Peyer's patch (tissue), 4 donors: ENCODE results near the gene CABP5. TPM values are rescaled to one million over a fixed set of nuclear protein-coding genes. Genes with fewer than 3 reads are reported as not detected.

ENCODE experiments used
- DNase-seq, 3 donors: peaks; one replicate each; pipeline ENCODE4 v3.0.0-alpha.2; 2017 to 2019
- H3K27ac ChIP-seq, 4 donors: fragments of 200-600 bp; sonication (generic); one replicate each; pipeline ENCODE4 v1.5.1; 2016 to 2019
- H3K27me3 ChIP-seq, 2 donors: fragments of 200-600 bp; sonication (generic); one replicate each; pipeline ENCODE4 v1.5.1; 2019
- H3K36me3 ChIP-seq, 3 donors: fragments of 200-600 bp; sonication (generic); one replicate each; pipeline ENCODE4 v1.5.1; 2016 to 2019
- H3K4me1 ChIP-seq, 4 donors: fragments of 200-600 bp; sonication (generic); one replicate each; pipeline ENCODE4 v1.5.1; 2016 to 2019
- H3K4me3 ChIP-seq, 4 donors: fragments of 200-600 bp; sonication (generic); 1 replicate in 3 of 4; 2 replicates in 1 of 4; pipeline ENCODE4 v1.5.1; 2016 to 2019; ENCODE audit warnings: mild to moderate bottlenecking in 1 of 4
- H3K9me3 ChIP-seq, 4 donors: fragments of 200-600 bp; sonication (generic); one replicate each; pipeline ENCODE4 v1.5.1; 2016 to 2019; ENCODE audit warnings: mild to moderate bottlenecking in 1 of 4
- POLR2A ChIP-seq, 2 donors: fragments of 450-650 bp; IDR thresholded peaks; one replicate each; pipeline ENCODE4 v1.5.1; 2017; ENCODE audit warnings: antibody characterized with exemption in 2 of 2, mild to moderate bottlenecking in 2 of 2, moderate library complexity in 2 of 2
- total RNA-seq, 4 donors: library from RNA; depleted of rRNA; stranded (reverse); fragments of >200 nt; gene quantifications; one replicate each; pipeline ENCODE4 v1.1.0, GENCODE V29; 2016
- TF ChIP-seq, protein P1 (sequence below), 6 experiments: fragments of 450-650 bp in 4 of 6; fragments of 200-600 bp in 2 of 6; sonication (generic) in 1 of 6; IDR thresholded peaks; one replicate each; pipeline ENCODE4 v1.5.1; 2017 to 2019; ENCODE audit warnings: antibody characterized with exemption in 6 of 6, mild to moderate bottlenecking in 3 of 6, moderate library complexity in 1 of 6

The CABP5 gene
- total RNA-seq, 4 donors from 2014 or later = not detected

DNA sequence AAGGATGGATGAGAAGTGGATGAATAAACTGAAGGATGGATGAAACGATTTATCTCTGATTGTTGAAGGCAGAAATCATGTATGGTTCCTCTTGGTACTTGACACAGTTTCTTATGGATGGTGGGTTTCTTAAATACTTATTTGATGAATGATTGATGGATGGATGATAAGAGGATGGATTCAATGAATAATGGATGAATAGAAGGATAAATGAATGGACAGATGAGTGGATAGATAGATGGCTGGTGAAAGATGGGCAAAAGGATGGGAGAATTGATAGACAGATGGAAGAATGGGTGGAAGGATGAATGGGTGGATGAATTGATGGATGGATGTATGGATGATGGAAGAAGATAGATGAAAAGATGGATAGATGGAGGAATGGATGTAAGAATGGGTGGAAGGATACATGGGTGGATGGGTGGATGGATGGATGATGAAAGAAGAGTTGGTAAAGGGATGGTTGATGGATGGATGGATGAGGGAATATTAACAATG lies 47.6 kb downstream of the CABP5 start:
- DNase-seq = no peak
- no peaks in the 10 kb centered on the region for H3K4me1 ChIP-seq
- H3K27ac ChIP-seq = no peak overlapping the region
- no peaks in the 10 kb centered on the region for H3K9me3 ChIP-seq
- TF ChIP-seq POLR2A (IDR thresholded peaks at IDR 0.05) = no peak
- TF ChIP-seq, protein P1, sequence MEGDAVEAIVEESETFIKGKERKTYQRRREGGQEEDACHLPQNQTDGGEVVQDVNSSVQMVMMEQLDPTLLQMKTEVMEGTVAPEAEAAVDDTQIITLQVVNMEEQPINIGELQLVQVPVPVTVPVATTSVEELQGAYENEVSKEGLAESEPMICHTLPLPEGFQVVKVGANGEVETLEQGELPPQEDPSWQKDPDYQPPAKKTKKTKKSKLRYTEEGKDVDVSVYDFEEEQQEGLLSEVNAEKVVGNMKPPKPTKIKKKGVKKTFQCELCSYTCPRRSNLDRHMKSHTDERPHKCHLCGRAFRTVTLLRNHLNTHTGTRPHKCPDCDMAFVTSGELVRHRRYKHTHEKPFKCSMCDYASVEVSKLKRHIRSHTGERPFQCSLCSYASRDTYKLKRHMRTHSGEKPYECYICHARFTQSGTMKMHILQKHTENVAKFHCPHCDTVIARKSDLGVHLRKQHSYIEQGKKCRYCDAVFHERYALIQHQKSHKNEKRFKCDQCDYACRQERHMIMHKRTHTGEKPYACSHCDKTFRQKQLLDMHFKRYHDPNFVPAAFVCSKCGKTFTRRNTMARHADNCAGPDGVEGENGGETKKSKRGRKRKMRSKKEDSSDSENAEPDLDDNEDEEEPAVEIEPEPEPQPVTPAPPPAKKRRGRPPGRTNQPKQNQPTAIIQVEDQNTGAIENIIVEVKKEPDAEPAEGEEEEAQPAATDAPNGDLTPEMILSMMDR (IDR thresholded peaks at IDR 0.05) = no peak
- no peaks in the 10 kb centered on the region for H3K27me3 ChIP-seq
- no peaks in the 10 kb centered on the region for H3K36me3 ChIP-seq
- H3K4me3 ChIP-seq = no peak overlapping the region

DNA sequence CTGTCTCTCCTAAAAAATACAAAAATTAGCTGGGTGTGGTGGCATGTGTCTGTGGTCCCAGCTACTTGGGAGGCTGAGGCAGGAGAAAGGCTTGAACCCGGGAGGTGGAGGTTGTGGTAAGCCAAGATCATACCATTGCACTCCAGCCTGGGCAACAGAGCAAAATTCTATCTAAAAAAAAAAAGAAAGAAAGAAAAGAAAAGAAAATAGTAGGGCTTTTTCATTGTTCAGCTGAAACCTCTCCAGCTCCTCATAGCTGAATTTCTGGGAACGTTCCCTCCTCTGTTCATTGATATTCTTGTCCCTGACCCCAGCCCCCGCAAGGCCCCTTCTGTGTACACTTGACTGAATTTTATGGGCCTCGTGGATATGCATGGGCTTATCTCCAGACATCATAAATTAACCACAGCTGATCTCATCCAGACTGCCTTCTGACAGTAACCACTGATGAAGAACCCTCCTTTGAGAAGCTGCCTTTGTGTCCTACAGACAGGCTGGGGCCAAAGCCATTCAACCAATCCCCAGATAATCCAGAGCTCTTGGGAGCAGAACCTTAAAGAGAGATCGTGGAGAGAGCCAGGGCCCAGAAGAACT lies 49.6 kb downstream of the CABP5 start, which contains the start of gene ELSPBP1:
Gene ELSPBP1, plus strand, starts transcription at position 424 of the 594 bp plus-strand sequence. CDS start 14,036 bp downstream, outside the sequence.
- no peak for DNase-seq
- no peaks in the 10 kb centered on the region for H3K4me1 ChIP-seq
- no peaks in the 10 kb centered on the region for H3K27me3 ChIP-seq
- H3K36me3 ChIP-seq = no peaks in the 10 kb centered on the region
- TF ChIP-seq, protein P1 (IDR thresholded peaks at IDR 0.05) = no peak
- no peak for TF ChIP-seq POLR2A (IDR thresholded peaks at IDR 0.05)
- H3K9me3 ChIP-seq = no peaks in the 10 kb centered on the region
- H3K27ac ChIP-seq = no peak within 1 kb of the TSS
- H3K4me3 ChIP-seq = no peak within 1 kb of the TSS

GRCh38 chr19:47992070-47992469 lies 51.8 kb downstream of the CABP5 start, which contains the start of gene BSPH1:
BSPH1 (minus strand) TSS chr19:47992170; CDS start chr19:47992081, 89 bp downstream.
- Histone ChIP-seq H3K4me3 (no peak within 1 kb of the TSS), H3K9me3 (no peaks in the 10 kb centered on the region), H3K36me3 (no peaks in the 10 kb centered on the region), H3K4me1 (no peaks in the 10 kb centered on the region), H3K27me3 (no peaks in the 10 kb centered on the region), H3K27ac (no peak within 1 kb of the TSS)
- no peak for DNase-seq
- no peak for TF ChIP-seq POLR2A (IDR thresholded peaks at IDR 0.05)
- TF ChIP-seq, protein P1 (IDR thresholded peaks at IDR 0.05) = no peak

DNA sequence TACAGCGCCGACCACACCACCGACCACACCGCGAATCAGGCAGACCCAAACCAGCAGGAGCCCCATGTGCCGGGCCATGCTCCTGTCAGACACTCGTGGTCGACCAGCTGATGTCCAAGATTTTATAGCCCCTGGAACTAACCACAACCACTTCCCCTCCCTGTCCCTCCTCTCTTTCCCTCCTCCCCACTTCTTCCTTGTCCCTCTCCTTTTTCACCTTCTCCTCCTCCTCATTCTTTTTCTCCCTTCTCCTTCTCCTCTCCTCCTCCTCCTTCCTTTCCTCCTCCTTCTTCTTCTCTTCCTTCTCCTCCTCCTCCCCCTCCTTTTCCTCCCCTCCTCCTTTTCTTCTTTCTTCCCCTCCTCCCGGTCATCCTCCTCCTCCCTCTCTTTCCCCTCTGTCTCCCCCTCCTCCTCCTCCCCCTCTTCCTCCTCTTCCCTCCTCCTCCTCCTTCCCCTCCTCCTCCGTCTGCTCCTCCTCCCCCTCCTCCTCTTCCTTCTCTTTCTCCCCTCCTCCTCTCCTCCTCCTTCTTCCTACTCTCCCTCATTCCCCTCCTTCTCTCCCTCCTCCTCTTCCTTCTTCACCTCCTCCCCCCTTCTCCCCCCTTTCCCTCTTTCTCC lies 52.6 kb downstream of the CABP5 start:
- H3K4me3 ChIP-seq = no peak overlapping the region
- TF ChIP-seq, protein P1 (IDR thresholded peaks at IDR 0.05) = no peak
- TF ChIP-seq POLR2A (IDR thresholded peaks at IDR 0.05) = no peak

More for the DNA sequence above, 52.6 kb downstream of the CABP5 start:
- H3K9me3 ChIP-seq = no peaks in the 10 kb centered on the region
- no peak for DNase-seq
- H3K27me3 ChIP-seq = no peaks in the 10 kb centered on the region
- H3K27ac ChIP-seq = no peak overlapping the region
- no peaks in the 10 kb centered on the region for H3K4me1 ChIP-seq
- H3K36me3 ChIP-seq = no peaks in the 10 kb centered on the region

Other genes starting within 250 kb of the CABP5 start
- not detected for gene TPRX1, start 239.5 kb downstream of the CABP5 start, total RNA-seq
- not detected for gene CRX, start 222.1 kb downstream of the CABP5 start, total RNA-seq
- gene TPRX2, start 184.8 kb downstream of the CABP5 start, total RNA-seq = not detected
- gene SULT2A1, start 157.8 kb downstream of the CABP5 start, total RNA-seq = 100 to 1,000 TPM in 1 of 4 donors, 10 to 100 TPM in 2, not detected in 1; 22.3 to 126 (median 55.8) TPM
- not detected for gene BSPH1, start 51.9 kb downstream of the CABP5 start, total RNA-seq
- gene ELSPBP1, start 49.4 kb downstream of the CABP5 start, total RNA-seq = not detected
- gene PLA2G4C, start 66.7 kb upstream of the CABP5 start, total RNA-seq = 10 to 100 TPM in 3 of 4 donors, 1 to 10 TPM in 1; 7.6 to 26.9 (median 18.3) TPM
- gene LIG1, start 126.3 kb upstream of the CABP5 start, total RNA-seq = 100 to 1,000 TPM in 1 of 4 donors, 10 to 100 TPM in 3; 30.3 to 104 (median 32.9) TPM
- gene ZSWIM9, start 126.6 kb upstream of the CABP5 start, total RNA-seq = 1 to 10 TPM; 1.8 to 7.4 (median 3.5) TPM
- gene CARD8, start 211.8 kb upstream of the CABP5 start, total RNA-seq = 100 to 1,000 TPM in 1 of 4 donors, 10 to 100 TPM in 3; 31.5 to 115 (median 39.2) TPM
- not detected for gene ZNF114, start 226.0 kb upstream of the CABP5 start, total RNA-seq